OCI-LY3 (cell line): ENCODE measurements around the gene PHACTR3.

Experiments
- H2AFZ ChIP-seq: fragments of 200-600, 300-600 bp; shearing (Covaris generic); 2 replicates; pipeline ENCODE4 v1.6.0; 2014; ENCODE audit warnings: antibody characterized with exemption, low read depth, low read length
- H3K27ac ChIP-seq: fragments of 200-600, 300-600 bp; sonication (generic); 2 replicates; pipeline ENCODE4 v1.5.1; 2014; ENCODE audit warnings: mild to moderate bottlenecking, low read length, moderate library complexity, mixed read lengths
- H3K27me3 ChIP-seq: fragments of 200-600, 300-600 bp; sonication (generic); 2 replicates; pipeline ENCODE4 v1.6.1; 2014; ENCODE audit warnings: low read depth, low read length, mixed read lengths
- H3K36me3 ChIP-seq: fragments of 200-600, 300-600 bp; sonication (generic); replicated peaks from 2 replicates; pipeline ENCODE3; 2014; ENCODE audit warnings: low read depth, low read length, mixed read lengths
- H3K4me1 ChIP-seq: fragments of 300-600, 200-600 bp; sonication (generic); 2 replicates; pipeline ENCODE4 v1.6.1; 2014; ENCODE audit warnings: low read length, mixed read lengths
- H3K4me2 ChIP-seq: fragments of 200-600, 300-600 bp; sonication (generic); 2 replicates; pipeline ENCODE4 v1.6.1; 2014; ENCODE audit warnings: low read length, mixed read lengths
- H3K4me3 ChIP-seq: fragments of 300-600, 200-600 bp; sonication (generic); 2 replicates; pipeline ENCODE4 v1.5.1; 2014; ENCODE audit warnings: antibody characterized with exemption, mild to moderate bottlenecking, low read length, moderate library complexity
- H3K79me2 ChIP-seq: fragments of 300-600, 200-600 bp; shearing (Covaris generic); 2 replicates; pipeline ENCODE4 v1.6.1; 2014; ENCODE audit warnings: mild to moderate bottlenecking, low read length, mixed read lengths
- H3K9ac ChIP-seq: fragments of 300-600, 200-600 bp; shearing (Covaris generic); 2 replicates; pipeline ENCODE4 v1.6.0; 2014; ENCODE audit warnings: mild to moderate bottlenecking, low read length, moderate library complexity
- H3K9me3 ChIP-seq: fragments of 200-600, 300-600 bp; shearing (Covaris generic); 2 replicates; pipeline ENCODE4 v1.6.1; 2014; ENCODE audit warnings: low read length, mixed read lengths; ENCODE audit not compliant: insufficient read depth
- H4K20me1 ChIP-seq: fragments of 200-600, 300-600 bp; sonication (generic); 2 replicates; pipeline ENCODE4 v1.6.1; 2016; ENCODE audit warnings: low read length, mixed read lengths; ENCODE audit not compliant: insufficient read depth
- CTCF ChIP-seq: fragments of 200-600, 300-600 bp; sonication (generic); IDR thresholded peaks from 2 replicates; pipeline ENCODE4 v1.5.1; 2014; ENCODE audit warnings: antibody characterized with exemption, low read length, low read depth
- EZH2phosphoT487 ChIP-seq: fragments of 200-600 bp; shearing (Covaris generic); IDR thresholded peaks from 2 replicates; pipeline ENCODE4 v1.6.1; 2018; ENCODE audit warnings: antibody characterized with exemption, mixed run types, low read depth

The PHACTR3 gene

GRCh38 chr20:59735486-59735885 is 131.1 kb downstream of the PHACTR3 start:
- no peaks in the 10 kb centered on the region for H4K20me1 ChIP-seq
- TF ChIP-seq EZH2phosphoT487 (no peak), CTCF (no peak)
- H3K4me1 ChIP-seq = no peaks in the 10 kb centered on the region
- no peaks in the 10 kb centered on the region for H3K36me3 ChIP-seq
- H3K27me3 ChIP-seq = peaks cover 62% of the 10 kb centered on the region
- H3K79me2 ChIP-seq = no peaks in the 10 kb centered on the region
- no peak overlapping the region for H3K9ac ChIP-seq
- no peak overlapping the region for H3K27ac ChIP-seq
- H2AFZ ChIP-seq = no peak overlapping the region
- no peaks in the 10 kb centered on the region for H3K9me3 ChIP-seq
- H3K4me2 ChIP-seq = no peak overlapping the region
- H3K4me3 ChIP-seq = no peak overlapping the region

- no peaks in the 10 kb centered on the region for H3K36me3 ChIP-seq
- no peak overlapping the region for H3K4me2 ChIP-seq
- no peaks in the 10 kb centered on the region for H3K9me3 ChIP-seq
- no peaks in the 10 kb centered on the region for H3K4me1 ChIP-seq
- H3K27ac ChIP-seq = no peak overlapping the region
- no peaks in the 10 kb centered on the region for H3K79me2 ChIP-seq
- H4K20me1 ChIP-seq = no peaks in the 10 kb centered on the region
- H3K4me3 ChIP-seq = no peak overlapping the region
- H3K27me3 ChIP-seq = peaks cover 58% of the 10 kb centered on the region
- H2AFZ ChIP-seq = no peak overlapping the region
- H3K9ac ChIP-seq = no peak overlapping the region
- TF ChIP-seq CTCF (no peak), EZH2phosphoT487 (no peak)
Observed at GRCh38 chr20:59735917-59736316, 131.6 kb downstream of the PHACTR3 start.

- Histone ChIP-seq H3K36me3 (no peaks in the 10 kb centered on the region), H3K79me2 (no peaks in the 10 kb centered on the region), H4K20me1 (no peaks in the 10 kb centered on the region), H3K4me3 (no peak overlapping the region), H3K27me3 (peaks cover 54% of the 10 kb centered on the region), H2AFZ (no peak overlapping the region), H3K9me3 (no peaks in the 10 kb centered on the region), H3K4me2 (no peak overlapping the region), H3K27ac (no peak overlapping the region), H3K4me1 (no peaks in the 10 kb centered on the region), H3K9ac (no peak overlapping the region)
- TF ChIP-seq EZH2phosphoT487 = no peak
- no peak for TF ChIP-seq CTCF
Observed at GRCh38 chr20:59736366-59736765, 132.0 kb downstream of the PHACTR3 start.

GRCh38 chr20:59737073-59737666 is 132.8 kb downstream of the PHACTR3 start:
- no peaks in the 10 kb centered on the region for H3K4me1 ChIP-seq
- H3K27ac ChIP-seq = no peak overlapping the region
- H3K4me2 ChIP-seq = no peak overlapping the region
- no peaks in the 10 kb centered on the region for H4K20me1 ChIP-seq
- peaks cover 46% of the 10 kb centered on the region for H3K27me3 ChIP-seq
- no peaks in the 10 kb centered on the region for H3K79me2 ChIP-seq
- H3K36me3 ChIP-seq = no peaks in the 10 kb centered on the region
- H3K9ac ChIP-seq = no peak overlapping the region
- H2AFZ ChIP-seq = no peak overlapping the region
- H3K4me3 ChIP-seq = no peak overlapping the region
- no peaks in the 10 kb centered on the region for H3K9me3 ChIP-seq
- no peak for TF ChIP-seq EZH2phosphoT487
- no peak for TF ChIP-seq CTCF
